Retinal pigment epithelial cell (primary cell): ENCODE data around the gene CEP152.

Source experiments
- DNase-seq: peaks from one replicate; pipeline ENCODE4 v3.0.0-alpha.2; 2010; ENCODE audit warnings: low read depth
- H3K4me3 ChIP-seq: 2 replicates; pipeline ENCODE4 v1.5.1; 2011; ENCODE audit warnings: mild to moderate bottlenecking, low read length, control low read depth, moderate library complexity
- CTCF ChIP-seq: conservative IDR thresholded peaks from 2 replicates; pipeline ENCODE4 v1.5.1; 2011; ENCODE audit warnings: low read depth, low read length, control low read depth, inconsistent platforms

Gene CEP152

GRCh38 chr15:48712546-48712945, 98.3 kb downstream of the CEP152 start:
- no peak overlapping the region for H3K4me3 ChIP-seq
- TF ChIP-seq CTCF, result no peak
- DNase-seq, result no peak

DNA sequence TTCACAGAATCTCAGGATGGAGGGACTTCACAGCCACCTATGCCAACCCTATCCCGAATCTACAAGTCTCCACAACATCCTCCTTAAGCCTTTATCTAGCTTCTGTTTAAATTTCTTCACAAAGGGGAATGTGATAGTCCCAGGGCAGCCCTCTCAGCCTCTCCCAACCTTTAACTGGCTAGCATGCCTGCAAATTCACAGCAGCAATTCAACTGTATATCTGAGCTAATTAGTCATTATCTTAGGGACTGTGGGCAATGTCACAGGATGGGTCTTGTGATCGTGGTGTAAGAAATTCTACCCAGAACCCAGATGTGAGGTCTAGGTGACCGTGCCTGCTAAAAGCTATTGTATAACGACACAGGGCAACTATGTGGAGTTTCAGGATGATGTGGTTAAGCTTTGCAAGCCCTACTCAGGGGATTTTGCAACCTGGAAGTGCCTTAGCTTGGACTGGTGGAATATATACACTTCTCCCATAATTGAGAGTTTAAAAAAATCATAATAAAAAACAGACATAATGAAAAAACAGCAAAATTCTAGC, 99.8 kb downstream of the CEP152 start:
- no peak for TF ChIP-seq CTCF
- H3K4me3 ChIP-seq, result no peak overlapping the region
- DNase-seq, result peak; percentile 64

DNA sequence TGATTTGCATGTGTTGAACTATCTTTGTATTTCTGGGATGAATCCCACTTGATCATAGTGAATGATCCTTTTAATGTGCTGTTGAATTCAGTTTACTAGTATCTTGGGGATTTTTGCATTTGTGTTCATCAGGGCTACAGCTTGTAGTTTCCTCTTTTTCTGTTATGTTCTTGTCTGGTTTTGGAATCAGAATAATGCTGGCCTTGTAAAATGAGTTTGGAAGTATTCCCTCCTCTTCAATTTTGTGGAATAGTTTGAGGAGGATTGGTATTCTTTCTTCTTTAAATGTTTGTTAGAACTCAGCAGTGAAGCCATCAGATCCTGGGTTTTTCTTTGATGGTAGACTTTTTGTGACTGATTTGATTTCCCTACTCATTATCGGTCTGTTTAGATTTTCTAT, 102.2 kb downstream of the CEP152 start:
- no peak for TF ChIP-seq CTCF
- no peak overlapping the region for H3K4me3 ChIP-seq
- no peak for DNase-seq

- no peak overlapping the region for H3K4me3 ChIP-seq
- no peak for TF ChIP-seq CTCF
- no peak for DNase-seq
Measured at GRCh38 chr15:48705381-48705780, 105.5 kb downstream of the CEP152 start.

DNA sequence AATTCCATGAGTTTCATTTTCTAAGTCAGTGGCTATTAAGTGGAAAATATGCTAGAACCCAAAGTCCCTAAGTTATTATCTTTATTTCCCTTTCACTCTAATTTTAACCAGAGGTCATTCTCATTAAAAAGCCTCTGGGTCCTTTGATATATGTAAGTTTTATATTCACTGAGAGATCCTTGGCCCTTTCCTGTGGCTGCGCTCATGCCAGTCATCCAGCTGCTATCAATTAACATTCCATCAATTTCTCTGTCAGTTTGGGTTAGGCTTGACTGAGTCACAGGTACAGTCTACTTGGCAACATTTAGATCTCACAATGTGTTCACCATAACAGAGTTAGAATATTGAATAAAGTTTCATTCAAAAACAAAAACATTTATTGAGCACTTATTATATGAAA, 107.3 kb downstream of the CEP152 start:
- TF ChIP-seq CTCF, result no peak
- peak; percentile 76 for DNase-seq

GRCh38 chr15:48702569-48703236, 108.2 kb downstream of the CEP152 start:
- no peak overlapping the region for H3K4me3 ChIP-seq
- no peak for TF ChIP-seq CTCF
- no peak for DNase-seq

More for the DNA sequence above, 107.3 kb downstream of the CEP152 start:
- no peak overlapping the region for H3K4me3 ChIP-seq

GRCh38 chr15:48696627-48697312, 114.1 kb downstream of the CEP152 start:
- no peak overlapping the region for H3K4me3 ChIP-seq
- no peak for DNase-seq

More at GRCh38 chr15:48696627-48697312, 114.1 kb downstream of the CEP152 start:
- no peak for TF ChIP-seq CTCF
